ENCODE measurements around the gene LIX1.
"Not testable (repeated sequence)": the region's sequence is repeated elsewhere in the genome, so short reads cannot be mapped to it uniquely, and the experiment has no call there.

The LIX1 gene

DNA sequence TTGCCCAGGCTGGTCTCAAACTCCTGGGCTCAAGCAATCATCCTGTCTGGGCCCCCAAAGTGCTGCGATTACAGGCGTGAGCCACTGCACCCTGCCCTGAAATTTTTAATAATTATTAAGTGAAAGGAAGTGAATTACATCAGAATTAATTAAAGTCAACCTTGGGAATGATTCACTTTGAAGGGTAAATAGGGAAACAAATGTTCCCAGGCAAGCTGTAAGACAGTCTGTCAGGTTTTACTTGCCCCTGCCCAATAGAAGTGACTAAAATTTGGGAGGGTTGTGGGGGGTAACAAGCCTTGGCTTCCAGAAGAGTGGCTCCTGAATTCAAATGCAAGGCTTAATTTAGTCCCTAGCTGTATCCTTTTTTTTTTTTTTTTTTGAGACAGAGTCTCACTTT lies 1.3 kb upstream of the LIX1 start:
- DNase-seq (ENCODE audit: low read depth in 3 of 3, low spot score in 1 of 3), result no peak

DNA sequence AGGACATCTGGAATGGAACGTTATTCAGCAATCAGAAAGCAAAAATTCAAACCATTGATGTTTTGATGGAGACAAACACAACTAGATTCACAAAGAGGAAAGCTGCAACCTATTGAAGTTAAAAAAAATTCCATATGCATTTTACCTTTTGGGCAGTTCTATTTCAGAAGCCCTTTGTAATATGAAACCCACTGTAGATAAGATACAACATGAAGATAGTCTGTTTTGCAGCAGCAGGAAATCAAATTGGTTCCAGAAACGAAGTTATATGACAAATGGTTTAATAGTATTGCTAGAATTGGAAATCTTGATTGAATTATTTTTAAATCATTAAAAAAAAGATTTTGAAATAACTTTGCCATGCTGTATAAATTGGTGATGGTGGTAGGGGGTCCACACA lies 872 bp downstream of the LIX1 start:
- no peak for DNase-seq (ENCODE audit: low read depth in 3 of 3, low spot score in 1 of 3)

DNA sequence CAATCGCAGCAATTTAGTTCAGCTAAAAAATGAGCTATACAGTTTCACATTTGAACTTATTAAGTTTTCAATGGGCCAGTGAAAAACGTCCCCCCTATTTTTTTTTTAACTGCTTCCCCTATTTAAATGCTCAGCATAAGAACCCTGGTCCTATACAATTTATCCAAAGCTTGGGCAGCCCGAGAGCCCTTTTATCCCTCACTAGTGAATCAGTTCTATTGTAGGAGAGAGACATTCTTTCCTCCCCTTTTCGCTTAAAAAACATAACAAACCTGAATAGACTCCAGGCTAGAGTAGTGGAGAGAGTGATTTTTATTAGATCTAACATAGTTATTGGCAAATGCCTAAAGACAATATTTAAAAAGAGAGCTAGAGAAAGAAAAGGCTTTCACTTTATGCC lies 1.4 kb downstream of the LIX1 start:
- DNase-seq (ENCODE audit: low read depth in 3 of 3, low spot score in 1 of 3), result no peak

DNA sequence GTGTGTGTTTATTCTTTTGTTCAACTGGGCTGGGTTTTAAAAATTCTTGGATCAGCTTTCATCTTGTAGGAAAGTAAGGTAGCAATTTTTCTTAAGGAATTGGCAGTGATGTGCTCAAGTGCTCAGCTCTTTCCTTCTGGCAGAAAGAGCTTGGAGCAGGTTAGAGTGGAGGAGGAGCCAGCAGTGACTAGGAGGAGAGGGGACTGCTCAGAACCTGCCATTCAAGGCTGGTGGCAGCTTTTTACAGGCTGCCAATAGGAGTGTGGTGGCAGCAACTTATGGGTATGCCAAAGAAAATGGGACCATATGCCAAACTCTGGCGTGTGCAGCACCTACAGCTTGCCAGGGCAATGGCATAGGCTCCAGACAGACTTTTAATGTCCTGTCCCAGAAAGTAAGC lies 2.2 kb downstream of the LIX1 start:
- not testable (repeated sequence) for DNase-seq (ENCODE audit: low read depth in 3 of 3, low spot score in 1 of 3)

DNA sequence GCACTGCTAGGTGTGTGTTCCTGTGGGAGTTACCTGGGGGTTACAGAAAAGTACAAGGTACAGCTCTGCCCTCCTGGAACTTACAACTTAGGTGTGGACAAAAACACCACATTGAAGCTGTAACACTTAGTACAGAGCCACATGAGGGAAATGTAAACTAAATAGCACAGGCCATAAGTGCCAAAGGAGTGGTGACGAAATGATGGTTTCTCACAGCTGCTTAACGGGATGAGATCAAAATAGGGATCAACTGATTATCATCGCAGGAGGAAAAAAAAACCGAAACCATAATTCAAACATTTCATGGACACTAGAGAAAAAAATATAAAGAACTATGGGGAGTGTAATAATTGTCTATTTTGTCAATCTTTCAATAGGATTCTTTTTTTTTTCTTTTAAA lies 5.9 kb downstream of the LIX1 start:
- no peak for DNase-seq (ENCODE audit: low read depth in 3 of 3, low spot score in 1 of 3)

DNA sequence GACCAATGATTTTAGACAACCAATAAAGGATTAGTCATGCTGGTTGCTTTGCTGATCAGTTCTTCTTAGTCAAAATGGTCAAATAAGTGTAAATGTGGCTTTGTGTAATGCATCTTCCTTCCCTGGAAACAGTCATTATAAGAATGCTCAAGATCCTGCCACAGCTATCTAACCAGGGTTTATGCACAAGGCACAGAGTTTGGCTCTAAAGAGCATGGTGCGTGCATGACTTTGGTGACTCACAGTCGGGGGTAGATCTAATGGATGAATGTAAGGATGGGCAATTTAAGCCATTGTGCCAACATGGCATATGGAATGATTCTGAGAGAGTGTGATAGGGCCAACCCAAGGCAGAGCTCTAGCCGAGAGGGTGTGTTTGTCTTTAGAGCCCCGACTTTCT lies 6.5 kb downstream of the LIX1 start:
- DNase-seq (ENCODE audit: low read depth in 3 of 3, low spot score in 1 of 3), result no peak

DNA sequence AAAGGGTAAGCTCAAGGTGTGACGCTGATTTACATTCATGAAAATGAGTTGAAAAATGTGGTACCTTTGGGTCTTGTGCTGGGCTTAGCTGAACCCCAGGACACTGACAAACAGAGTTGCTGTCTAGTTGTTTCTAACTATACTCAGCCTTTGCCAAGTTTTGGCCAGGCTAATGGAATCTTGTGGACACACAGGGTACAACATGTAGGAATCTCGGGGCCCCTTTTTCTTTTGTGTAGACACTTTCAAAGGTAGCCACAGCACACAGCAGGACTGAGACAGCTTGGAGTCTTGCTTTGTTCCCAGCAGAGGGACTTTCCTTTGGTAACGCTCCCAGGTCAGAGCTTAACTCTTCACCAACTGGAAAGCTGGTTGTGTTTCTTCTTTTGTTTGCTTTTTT lies 7.8 kb downstream of the LIX1 start:
- no peak for DNase-seq (ENCODE audit: low read depth in 3 of 3, low spot score in 1 of 3)

DNA sequence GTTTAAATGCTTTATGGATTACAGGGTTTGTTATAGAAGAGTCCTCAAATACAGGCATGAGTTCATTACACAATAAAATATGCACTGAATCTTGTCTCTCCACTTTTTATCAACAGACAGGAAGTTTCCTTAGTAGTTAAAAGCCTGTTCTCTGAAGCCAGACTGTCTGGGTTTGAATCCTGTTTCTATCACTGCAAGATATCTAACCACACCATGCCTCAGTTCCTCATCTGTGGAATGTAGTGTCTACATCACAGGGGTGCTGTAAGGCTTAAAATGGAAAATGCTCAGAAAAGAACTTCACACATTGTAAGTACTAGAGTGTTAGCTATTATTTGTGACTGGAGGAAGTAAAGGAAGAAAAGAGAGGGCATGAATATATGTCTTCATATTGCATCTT lies 9.3 kb downstream of the LIX1 start:
- DNase-seq (ENCODE audit: low read depth in 3 of 3, low spot score in 1 of 3), result no peak

DNA sequence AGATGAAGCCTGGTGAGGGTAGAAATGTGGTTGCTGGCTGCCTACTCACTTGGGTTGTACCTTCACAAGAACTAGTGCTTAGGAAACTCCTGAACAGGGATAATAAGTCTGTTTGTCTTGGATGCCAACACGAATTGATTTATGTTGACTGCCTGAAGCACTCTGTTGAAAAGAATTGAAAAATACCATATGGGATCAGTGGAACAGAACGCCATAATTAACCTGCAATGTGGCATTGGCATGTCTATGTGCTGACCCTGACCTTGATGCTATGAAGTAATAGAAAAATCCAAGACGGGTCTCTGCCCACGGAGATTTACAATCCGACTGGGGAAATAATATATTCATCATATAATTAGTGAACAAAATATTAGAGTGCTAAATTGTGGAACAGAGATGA lies 10.5 kb downstream of the LIX1 start:
- no peak for DNase-seq (ENCODE audit: low read depth in 3 of 3, low spot score in 1 of 3)

DNA sequence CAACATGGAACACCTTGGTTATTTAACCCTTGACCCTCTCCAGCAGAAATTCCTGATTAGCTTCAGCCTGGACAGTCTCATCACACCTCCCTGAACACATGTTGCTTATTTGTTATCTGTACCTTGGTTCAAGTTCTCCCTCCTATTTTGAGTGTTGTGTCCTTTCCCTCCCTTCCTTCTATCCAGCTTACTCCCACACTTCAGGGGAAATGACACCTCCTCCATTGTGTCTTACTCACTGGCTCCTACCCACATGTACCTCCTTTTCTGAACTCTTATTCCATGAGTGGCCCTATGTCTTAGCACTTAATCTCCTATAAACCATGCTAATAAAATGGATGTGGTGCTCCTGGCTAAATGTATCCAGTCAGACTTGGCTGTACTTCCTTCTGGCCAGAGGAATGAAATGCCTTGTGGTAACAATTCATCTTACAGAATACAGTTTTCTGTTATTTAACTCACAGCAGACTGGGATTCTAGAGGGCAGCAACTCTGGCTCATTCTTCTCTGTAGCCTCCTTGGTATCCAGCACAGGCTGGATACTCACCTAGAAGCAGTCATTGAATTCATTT lies 11.2 kb downstream of the LIX1 start:
- no peak for DNase-seq (ENCODE audit: low read depth in 3 of 3, low spot score in 1 of 3)

DNA sequence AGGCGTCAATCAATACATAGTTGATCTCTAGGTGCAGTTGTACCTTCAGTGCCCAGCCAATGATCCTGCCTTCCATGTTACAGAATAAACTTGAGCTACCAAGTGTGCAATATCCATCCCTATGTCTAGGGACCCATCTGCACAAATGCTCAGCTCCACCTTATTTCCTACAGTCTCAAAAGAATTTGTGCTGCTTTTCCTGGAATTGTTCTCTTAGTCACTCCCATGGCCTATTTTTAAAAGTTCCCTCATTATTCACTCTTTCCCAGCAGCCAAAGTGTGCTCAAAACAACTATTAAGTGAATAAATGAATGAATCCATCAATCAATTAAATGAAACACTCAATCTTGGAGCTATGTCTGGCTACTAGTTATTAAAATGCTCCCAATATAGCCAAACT lies 14.7 kb downstream of the LIX1 start:
- DNase-seq (ENCODE audit: low read depth in 3 of 3, low spot score in 1 of 3), result no peak

DNA sequence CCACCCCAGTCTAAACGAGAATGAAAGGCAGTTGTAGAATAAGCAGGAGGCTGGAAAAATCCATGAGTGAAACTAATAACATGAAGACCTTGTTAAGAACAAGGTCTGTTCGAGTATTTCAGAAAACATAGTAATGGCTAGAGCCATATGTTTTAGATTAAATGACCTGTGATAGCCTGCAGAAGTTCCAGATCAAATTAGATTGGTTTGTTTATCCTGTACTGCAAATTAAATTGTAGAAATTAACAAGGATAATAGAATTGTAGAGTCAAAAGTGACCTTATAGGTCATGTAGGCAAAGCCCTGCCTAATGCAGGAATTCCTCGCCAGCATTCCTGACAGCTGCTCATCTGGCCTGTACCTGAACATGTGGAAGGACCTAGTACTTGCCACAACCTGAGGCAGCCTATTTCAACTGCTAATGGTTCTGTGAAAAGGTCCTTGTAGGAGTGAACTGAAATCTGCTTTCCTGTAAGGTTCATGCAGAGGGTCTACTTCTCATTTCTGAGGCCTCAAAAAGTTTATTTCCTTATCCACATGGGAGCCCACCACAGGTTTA lies 17.2 kb downstream of the LIX1 start:
- DNase-seq (ENCODE audit: low read depth in 3 of 3, low spot score in 1 of 3), result no peak

DNA sequence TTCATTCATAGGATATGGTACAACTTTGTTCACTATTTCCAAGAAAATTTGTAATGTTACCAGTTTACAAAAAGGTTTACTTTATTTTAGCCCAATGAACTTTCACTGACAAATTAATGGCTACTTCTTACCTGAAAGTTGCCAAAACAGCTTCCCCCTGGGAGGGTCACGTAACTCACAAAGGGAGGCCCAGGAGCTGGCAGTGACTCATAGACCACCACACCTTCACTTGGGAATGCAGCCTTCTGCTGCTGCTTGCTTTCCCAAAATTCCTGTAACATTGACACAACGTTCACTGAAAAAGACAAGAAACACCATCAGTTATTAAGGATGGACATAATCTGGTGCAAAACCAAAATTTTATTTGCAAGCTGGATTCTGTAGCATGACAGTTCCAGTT lies 18.1 kb downstream of the LIX1 start:
- DNase-seq (ENCODE audit: low read depth in 3 of 3, low spot score in 1 of 3), result no peak

DNA sequence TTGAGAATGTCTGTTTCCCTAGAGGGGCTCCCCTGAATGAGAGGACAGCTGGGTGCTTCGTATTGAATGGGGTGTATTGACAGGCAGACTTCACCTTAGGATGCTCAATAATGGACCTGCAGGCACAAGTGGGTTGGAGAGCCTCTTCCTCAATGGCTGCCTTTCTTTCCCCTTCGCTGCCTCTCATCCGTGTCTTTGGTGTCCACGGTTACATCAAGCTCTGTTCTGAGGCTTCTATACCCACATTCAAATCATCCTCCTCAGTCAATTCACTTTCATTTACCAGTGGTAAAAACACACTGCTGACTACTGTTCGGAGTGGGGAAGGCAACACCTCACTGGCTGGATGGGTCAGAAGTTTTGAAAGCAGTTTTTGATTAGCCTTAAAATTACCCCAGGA lies 20.6 kb downstream of the LIX1 start:
- no peak for DNase-seq (ENCODE audit: low read depth in 3 of 3, low spot score in 1 of 3)

DNA sequence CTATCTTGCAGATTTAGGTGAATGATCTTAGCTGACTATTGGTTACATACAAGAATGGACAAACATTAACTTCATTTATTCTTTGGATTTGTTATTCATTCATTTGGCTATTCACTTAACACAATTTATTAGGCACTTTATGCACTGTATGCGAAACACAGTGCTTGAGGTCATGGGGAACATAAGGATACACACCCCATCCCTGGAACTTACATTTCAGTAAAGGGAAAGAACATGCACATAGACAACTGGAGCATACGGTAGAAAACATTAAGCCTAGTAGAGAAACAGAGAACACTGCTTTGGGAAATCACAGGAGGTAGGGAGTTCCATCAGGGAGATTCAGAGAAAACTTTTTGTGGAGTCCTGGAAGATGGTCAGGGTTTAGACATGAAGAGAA lies 22.2 kb downstream of the LIX1 start:
- no peak for DNase-seq (ENCODE audit: low read depth in 3 of 3, low spot score in 1 of 3)

DNA sequence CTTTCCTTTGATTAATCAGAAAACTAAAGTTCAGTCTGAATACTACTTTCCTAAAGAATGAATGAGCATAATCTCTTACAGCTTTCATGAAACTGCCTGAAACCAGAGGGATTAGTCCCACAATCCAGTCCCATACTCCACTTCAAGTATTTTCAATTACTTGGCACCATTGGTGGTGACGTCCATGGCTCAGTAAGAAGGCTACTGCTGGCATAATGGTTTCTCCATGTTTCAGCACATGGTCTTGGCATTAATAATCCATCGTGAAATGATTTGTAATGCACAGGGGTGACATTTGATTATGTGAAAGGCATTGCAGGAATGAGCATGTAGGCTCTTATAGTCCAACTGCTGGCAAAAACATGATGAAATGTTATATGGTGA lies 23.4 kb downstream of the LIX1 start:
- DNase-seq (ENCODE audit: low read depth in 3 of 3, low spot score in 1 of 3), result no peak

DNA sequence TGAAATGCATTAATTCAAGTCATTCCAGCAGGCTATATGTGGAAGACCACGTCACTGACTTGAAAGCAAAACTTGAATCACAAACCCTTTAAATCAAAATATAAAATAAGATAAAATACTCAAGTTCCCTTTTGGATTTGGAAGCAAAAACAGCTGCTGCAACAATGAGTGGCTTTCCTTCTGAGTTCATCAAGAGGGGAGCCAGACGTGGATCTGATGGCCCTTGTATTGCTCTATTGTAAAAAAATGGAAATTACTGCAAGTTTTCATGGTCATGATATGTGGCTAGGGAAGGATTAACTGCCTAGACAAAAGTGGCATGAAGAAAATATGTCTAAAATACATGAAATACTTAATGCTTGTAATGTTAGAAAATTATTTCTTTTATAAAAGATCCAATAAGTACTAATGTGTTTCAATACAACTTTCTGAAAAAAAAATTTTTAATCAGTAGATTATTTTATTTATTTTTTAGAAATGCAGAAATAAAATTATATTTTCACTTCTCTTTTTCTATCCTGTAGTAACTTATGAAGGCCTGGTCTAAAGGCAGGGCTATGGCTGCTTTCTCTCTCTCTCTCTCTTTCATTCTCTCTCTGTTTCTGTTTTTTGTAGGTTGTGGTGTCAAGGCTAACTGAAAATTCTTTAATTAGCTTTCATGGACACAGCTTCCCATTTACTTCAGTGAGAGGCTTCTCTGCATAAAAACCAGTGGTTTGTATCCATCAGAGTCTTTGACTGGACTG lies 24.0 kb downstream of the LIX1 start:
- DNase-seq (ENCODE audit: low read depth in 3 of 3, low spot score in 1 of 3), result no peak

DNA sequence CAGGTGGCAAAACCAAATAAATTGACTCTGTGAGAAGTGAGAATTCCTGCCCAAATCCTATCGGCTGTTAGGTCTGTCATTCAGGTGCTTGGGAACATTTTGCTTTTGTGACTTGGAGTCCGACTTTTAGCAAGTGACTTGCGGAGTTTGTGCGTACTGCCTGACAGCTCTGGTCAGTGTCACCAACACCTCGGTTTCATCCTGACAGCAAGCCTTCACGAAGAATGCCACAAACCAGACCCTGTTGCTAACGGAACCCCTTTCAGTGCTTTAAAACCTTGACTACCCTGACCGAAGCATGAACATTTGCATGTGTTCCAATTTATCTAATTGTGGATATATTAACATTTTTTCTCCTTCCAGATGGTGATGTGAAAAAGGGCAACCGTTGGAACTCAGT lies 26.5 kb downstream of the LIX1 start:
- DNase-seq (ENCODE audit: low read depth in 3 of 3, low spot score in 1 of 3), result no peak

DNA sequence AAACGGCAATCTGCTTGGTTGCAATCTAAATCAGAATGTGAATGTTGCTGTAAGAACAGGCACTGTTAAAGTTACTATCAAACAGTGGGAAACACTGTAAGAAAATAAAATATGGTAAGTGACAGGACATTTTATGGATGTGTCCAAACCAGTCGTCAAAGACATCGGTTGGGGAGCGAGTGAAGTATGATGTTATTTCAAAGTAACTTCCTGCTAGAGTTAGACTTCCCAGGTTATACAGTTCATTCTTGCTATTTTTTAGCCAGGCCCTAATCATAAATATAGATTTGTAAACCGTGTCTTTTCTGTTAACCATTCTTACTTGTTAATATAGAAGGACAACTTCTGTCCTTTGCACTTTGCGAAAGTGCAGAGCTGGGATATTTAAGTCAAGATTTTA lies 30.2 kb downstream of the LIX1 start:
- no peak for DNase-seq (ENCODE audit: low read depth in 3 of 3, low spot score in 1 of 3)

DNA sequence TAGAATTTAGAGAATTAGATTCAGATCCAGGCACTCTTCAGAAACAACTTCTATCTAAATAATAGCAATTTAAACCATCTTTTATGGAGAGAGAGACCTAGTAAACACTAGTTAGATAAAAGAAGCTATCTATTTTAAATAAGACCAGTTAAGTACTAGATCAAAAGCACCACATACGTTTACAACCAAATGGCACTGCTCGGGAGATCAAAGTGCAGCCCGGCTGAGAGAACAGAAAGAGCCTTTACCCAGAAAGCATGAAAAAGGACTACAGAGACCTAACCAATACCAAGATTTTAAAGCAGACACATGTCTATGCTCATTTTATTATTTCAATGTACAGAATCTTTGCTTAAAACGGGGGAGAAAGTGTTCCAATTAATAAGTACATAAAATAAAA lies 30.8 kb downstream of the LIX1 start:
- no peak for DNase-seq (ENCODE audit: low read depth in 3 of 3, low spot score in 1 of 3)

DNA sequence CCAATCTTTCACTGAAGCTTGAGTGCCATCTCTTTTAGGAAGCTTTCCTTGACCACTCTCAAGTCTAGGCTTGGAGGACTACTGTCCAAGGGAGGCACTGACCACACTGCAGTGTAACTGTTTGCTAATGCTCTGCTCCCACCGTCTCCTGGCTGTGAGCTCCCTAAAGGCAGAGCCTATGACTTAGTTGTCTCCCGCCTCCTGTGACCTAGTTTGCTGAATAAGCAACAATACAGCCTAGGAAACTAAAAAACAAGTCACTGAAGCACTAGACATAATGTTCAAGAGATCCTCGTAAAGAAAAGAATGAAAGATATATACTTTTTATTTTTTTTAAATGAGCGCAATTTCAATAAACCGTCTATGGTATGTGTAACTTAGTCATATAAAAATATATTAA lies 31.4 kb downstream of the LIX1 start:
- no peak for DNase-seq (ENCODE audit: low read depth in 3 of 3, low spot score in 1 of 3)

DNA sequence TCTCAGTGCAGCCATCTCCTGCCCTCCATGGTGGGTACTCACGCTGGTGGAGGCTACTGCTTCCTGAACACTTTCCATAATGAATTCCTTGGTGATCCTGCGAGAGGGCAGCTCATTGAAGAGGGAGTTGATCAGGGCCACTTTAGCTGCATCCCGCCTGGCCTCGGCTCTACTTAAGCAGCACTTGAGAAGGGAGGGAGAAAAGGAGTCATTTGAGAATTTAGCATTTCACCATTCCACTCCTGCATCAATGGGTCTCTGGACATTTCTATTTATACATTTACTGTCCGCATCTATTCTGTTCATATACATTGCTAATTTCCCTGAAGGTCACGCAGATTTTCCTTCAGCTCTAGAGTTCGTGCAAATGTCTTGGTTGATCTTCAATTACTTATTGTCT lies 35.1 kb downstream of the LIX1 start:
- DNase-seq (ENCODE audit: low read depth in 3 of 3, low spot score in 1 of 3), result no peak

DNA sequence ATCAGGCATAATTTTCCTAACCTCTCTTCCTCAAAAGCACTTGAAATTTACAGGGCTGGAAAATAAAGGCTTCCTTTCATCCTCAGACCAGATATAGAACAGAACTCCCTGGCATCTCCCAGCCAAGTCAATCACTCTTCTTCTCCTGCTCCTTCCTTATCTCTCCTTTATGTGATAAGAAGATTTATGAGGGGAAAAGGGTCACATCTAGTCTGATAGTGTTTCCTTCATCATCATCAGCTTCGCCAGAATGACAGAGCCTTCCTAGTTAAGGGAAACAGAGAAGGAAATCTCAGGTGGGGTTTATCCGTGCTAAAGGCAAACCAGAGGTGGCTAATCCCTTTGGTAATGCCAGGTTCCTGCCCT lies 36.2 kb downstream of the LIX1 start:
- no peak for DNase-seq (ENCODE audit: low read depth in 3 of 3, low spot score in 1 of 3)

Measured in stimulated activated CD4-positive, alpha-beta T cell treated with anti-CD3 and anti-CD28 coated beads, TNF-alpha, amount 100 ng/mL, for 1 hour (primary cell).